GM12878 (cell line): ENCODE data around the gene CD248. TPM values are rescaled to one million over a fixed set of nuclear protein-coding genes. Genes with fewer than 3 reads are reported as not detected.

ENCODE experiments used
- ATAC-seq: fragments of 200-7000 bp; cut with Tn5 transposase; 3 replicates; pipeline ENCODE4 v1.9.1; 2020; ENCODE audit warnings: mild to moderate bottlenecking, moderate library complexity
- BruUV-seq: library from RNA; stranded (reverse); fragments of 400-500 nt; replicated peaks from 2 replicates; lab custom pipeline; 2021; lab: Mats Ljungman, UMichigan
- CTCF ChIA-PET: fragments of 300-600 bp; sonication (Branson Sonifier 250); formaldehyde crosslinking; extraction: SDS; loops from one replicate; lab custom pipeline; 2021; ENCODE audit warnings: inconsistent platforms; lab: Yijun Ruan, JAX
- POLR2A ChIA-PET: fragments of 350-600 bp; formaldehyde crosslinking; extraction: SDS; loops from one replicate; lab custom pipeline; 2021; ENCODE audit warnings: inconsistent platforms; lab: Charles Lee
- RAD21 ChIA-PET: fragments of 300-600 bp; sonication (Branson Sonifier 250); formaldehyde crosslinking; loops from one replicate; lab custom pipeline; 2023; ENCODE audit warnings: antibody characterized with exemption; ENCODE audit not compliant: unreplicated experiment; lab: Charles Lee
- SMC1A ChIA-PET: fragments of 300-600 bp; sonication (Branson Sonifier 250); formaldehyde crosslinking; loops from one replicate; lab custom pipeline; 2023; ENCODE audit not compliant: unreplicated experiment, uncharacterized antibody; lab: Charles Lee
- DNase-seq: peaks from one replicate; pipeline ENCODE4 v3.0.0-alpha.2; 2011; ENCODE audit warnings: low read depth, low spot score
- FAIRE-seq: peaks from 3 replicates; lab custom pipeline; 2011; peaks lifted over from hg19 to GRCh38; lab: Jason Lieb, UNC
- H2AFZ ChIP-seq: 2 replicates; pipeline ENCODE4 v1.6.0; 2011; ENCODE audit warnings: low read depth, low read length, control low read depth; ENCODE audit not compliant: control insufficient read depth
- H3K27ac ChIP-seq: 2 replicates; pipeline ENCODE4 v1.5.1; 2011; ENCODE audit warnings: control low read depth; ENCODE audit not compliant: control insufficient read depth, insufficient read depth
- H3K27me3 ChIP-seq, 2 experiments: replicated peaks in 1 of 2; 2 replicates each; pipeline versions ENCODE4 v1.6.0 to v1.6.1; 2011; ENCODE audit warnings: low read length in 1 of 2; ENCODE audit not compliant: control insufficient read depth in 2 of 2, insufficient read depth in 2 of 2
- H3K36me3 ChIP-seq, 2 experiments: 2 replicates each; pipeline ENCODE4 v1.5.1; 2011; ENCODE audit warnings: low read length in 1 of 2; ENCODE audit not compliant: control insufficient read depth in 2 of 2, insufficient read depth in 2 of 2
- H3K4me1 ChIP-seq: 2 replicates; pipeline ENCODE4 v1.6.1; 2011; ENCODE audit warnings: mild to moderate bottlenecking, low read length, moderate library complexity, mixed read lengths; ENCODE audit not compliant: control insufficient read depth, insufficient read depth
- H3K4me2 ChIP-seq: 2 replicates; pipeline ENCODE4 v1.6.0; 2011; ENCODE audit warnings: control low read depth; ENCODE audit not compliant: control insufficient read depth, insufficient read depth
- H3K4me3 ChIP-seq: fragments of 200-600 bp; sonication (generic); 2 replicates; pipeline ENCODE4 v1.5.1; 2016
- H3K79me2 ChIP-seq: 2 replicates; pipeline ENCODE4 v1.6.0; 2011; ENCODE audit warnings: low read length; ENCODE audit not compliant: control insufficient read depth, insufficient read depth
- H3K9ac ChIP-seq: 2 replicates; pipeline ENCODE4 v1.8.0; 2011; ENCODE audit warnings: low read length, control low read depth, mixed read lengths; ENCODE audit not compliant: control insufficient read depth, insufficient read depth
- H3K9me3 ChIP-seq: replicated peaks from 3 replicates; pipeline ENCODE4 v1.5.1; 2011; ENCODE audit warnings: mild to moderate bottlenecking, low read length; ENCODE audit not compliant: control insufficient read depth, insufficient read depth
- H4K20me1 ChIP-seq: 2 replicates; pipeline ENCODE4 v1.6.0; 2011; ENCODE audit not compliant: control insufficient read depth, insufficient read depth
- CBFB ChIP-seq: IDR thresholded peaks from 2 replicates; pipeline ENCODE4 v1.6.1; 2016; ENCODE audit warnings: antibody characterized with exemption, low read depth
- CTCF ChIP-seq, 3 experiments: IDR thresholded peaks in 2 of 3; conservative IDR thresholded peaks in 1 of 3; 2 replicates each; pipeline ENCODE4 v1.5.1; 2011; ENCODE audit warnings: low read depth in 3 of 3, low read length in 3 of 3, mild to moderate bottlenecking in 3 of 3, control low read depth in 2 of 3, moderate library complexity in 2 of 3, inconsistent platforms in 1 of 3, mixed read lengths in 1 of 3; ENCODE audit not compliant: control insufficient read depth in 2 of 3, insufficient read depth in 1 of 3; ENCODE audit errors: extremely low read depth in 1 of 3
- E2F8 ChIP-seq: fragments of 450-650 bp; IDR thresholded peaks from 2 replicates; pipeline ENCODE4 v1.6.1; 2018; ENCODE audit warnings: mild to moderate bottlenecking, low read depth, moderate library complexity; ENCODE audit not compliant: partially characterized antibody
- ELK1 ChIP-seq: IDR thresholded peaks from 2 replicates; pipeline ENCODE4 v1.6.1; 2012; ENCODE audit warnings: low read depth, low read length, improper control_type of control experiment
- GABPA ChIP-seq: IDR thresholded peaks from 2 replicates; pipeline ENCODE4 v1.6.1; 2014; ENCODE audit warnings: antibody characterized with exemption, low read depth, mild to moderate bottlenecking, inconsistent platforms
- JUNB ChIP-seq: IDR thresholded peaks from 2 replicates; pipeline ENCODE4 v1.6.1; 2016; ENCODE audit warnings: antibody characterized with exemption, mild to moderate bottlenecking
- MTA2 ChIP-seq: fragments of 450-650 bp; IDR thresholded peaks from 2 replicates; pipeline ENCODE4 v1.6.1; 2016; ENCODE audit warnings: low read depth, mild to moderate bottlenecking, moderate library complexity
- MXI1 ChIP-seq: fragments of 150-350 bp; IDR thresholded peaks from 2 replicates; pipeline ENCODE4 v1.6.1; 2011; ENCODE audit warnings: low read depth, mild to moderate bottlenecking, inconsistent platforms, low read length, improper control_type of control experiment
- MYC ChIP-seq: IDR thresholded peaks from 2 replicates; pipeline ENCODE4 v1.6.1; 2011; ENCODE audit warnings: mild to moderate bottlenecking, low read length, moderate library complexity, inconsistent platforms; ENCODE audit not compliant: insufficient read depth, insufficient replicate concordance, insufficient read length, severe bottlenecking
- NFXL1 ChIP-seq: fragments of 450-650 bp; IDR thresholded peaks from 2 replicates; pipeline ENCODE4 v1.6.1; 2017; ENCODE audit warnings: antibody characterized with exemption, mild to moderate bottlenecking, borderline replicate concordance
- NFYB ChIP-seq: IDR thresholded peaks from 2 replicates; pipeline ENCODE4 v1.6.1; 2011; ENCODE audit warnings: low read depth, mild to moderate bottlenecking, low read length, improper control_type of control experiment, moderate library complexity; ENCODE audit not compliant: insufficient read depth
- POLR2AphosphoS2 ChIP-seq: IDR thresholded peaks from 2 replicates; pipeline ENCODE4 v1.6.1; 2011; ENCODE audit warnings: low read depth, mild to moderate bottlenecking, low read length, improper control_type of control experiment, moderate library complexity
- POLR2AphosphoS5 ChIP-seq: IDR thresholded peaks from 2 replicates; pipeline ENCODE4 v1.6.1; 2011; ENCODE audit warnings: mild to moderate bottlenecking, low read length, inconsistent platforms
- RFX5 ChIP-seq: IDR thresholded peaks from 2 replicates; pipeline ENCODE4 v1.6.1; 2011; ENCODE audit warnings: low read depth, low read length, improper control_type of control experiment
- SMC3 ChIP-seq: IDR thresholded peaks from 2 replicates; pipeline ENCODE4 v1.6.1; 2011; ENCODE audit warnings: low read length, improper control_type of control experiment, borderline replicate concordance
- TARDBP ChIP-seq: IDR thresholded peaks from 2 replicates; pipeline ENCODE4 v1.6.1; 2016; ENCODE audit warnings: borderline replicate concordance
- TCF7 ChIP-seq: IDR thresholded peaks from 2 replicates; pipeline ENCODE4 v1.6.1; 2014; ENCODE audit warnings: antibody characterized with exemption, borderline replicate concordance
- ZSCAN29 ChIP-seq: fragments of 450-650 bp; IDR thresholded peaks from 2 replicates; pipeline ENCODE4 v1.6.1; 2017; ENCODE audit warnings: mild to moderate bottlenecking, moderate library complexity
- WGBS: methylation state at CpG from one replicate; pipeline ENCODE4 v1.1.6; 2016; ENCODE audit warnings: low lambda C conversion rate; ENCODE audit not compliant: insufficient replicate concordance, insufficient coverage; ENCODE audit errors: missing lambda C conversion rate; 5-methylcytosine and 5-hydroxymethylcytosine counted together
- in situ Hi-C: fragments of 300-500 bp; cut with MboI; formaldehyde crosslinking; loops from 9 replicates; pipeline ENCODE4 v1.14.3; 2018; ENCODE audit warnings: mixed read lengths
- intact Hi-C: fragments of 100-400 bp; cut with micrococcal nuclease; formaldehyde crosslinking; loops from one replicate; pipeline ENCODE4 v1.14.2; 2022; ENCODE audit not compliant: unreplicated experiment
- polyA plus RNA-seq, 11 experiments: library from polyadenylated mRNA; depleted of rRNA in 4 of 11; unstranded in 6 of 11; stranded (reverse) in 5 of 11; fragments of >200 nt; fragmentation: Nextera tagmentation in 4 of 11; fragmentation: Illumina TruSeq in 1 of 11; extraction: Ambion mirVana in 4 of 11; extraction: Trizol in 1 of 11; gene quantifications; 1 replicate in 1 of 11; 2 replicates in 10 of 11; pipeline versions ENCODE4 v1.2.1 to v1.2.3, GENCODE V29; 2011 to 2016; ENCODE audit warnings: inconsistent platforms in 2 of 11, missing spikeins in 2 of 11, low read depth in 1 of 11
- total RNA-seq, 4 experiments: library from RNA; depleted of rRNA in 3 of 4; stranded (reverse); fragments of >200 nt in 3 of 4; fragmentation: Illumina TruSeq in 1 of 4; extraction: Trizol in 1 of 4; gene quantifications; 2 replicates each; pipeline versions ENCODE4 v1.2.1 to v1.2.3, GENCODE V29; 2013 to 2021

CD248 gene
- total and polyA plus RNA-seq, 10 of the 15 experiments (the other 5 are each of a cell fraction or from before 2014, with no cell fraction given) = 0.10 to 0.21 (median 0.20) TPM; not detected in 7

- no peaks in the 10 kb centered on the region; a peak in 1 of 4 replicates for H3K36me3 ChIP-seq
- ChIA-PET CTCF (interaction anchor here (0.6 to 2.8 kb wide), 10 partner anchors 12 to 219 kb away, joined by 3 to 29 read pairs (median 3); no protein-coding TSS in a partner anchor), POLR2A (interaction anchor here (0.6 to 1.3 kb wide), 2 partner anchors 10 to 13 kb away, joined by 5 read pairs; no protein-coding TSS in a partner anchor), SMC1A (interaction anchor here (1.0 to 3.4 kb wide), 2 partner anchors 16 to 61 kb away, joined by 8 to 10 read pairs; partner anchors contain the start of gene RAB1B), RAD21 (interaction anchor here (1.1 to 2.2 kb wide), 3 partner anchors 16 to 88 kb away, joined by 3 to 11 read pairs (median 5); no protein-coding TSS in a partner anchor)
- H2AFZ ChIP-seq = no peak overlapping the region
- H3K4me3 ChIP-seq = no peak overlapping the region
- H3K9ac ChIP-seq = no peak overlapping the region
- no peaks in the 10 kb centered on the region; the same call in none of the 2 replicates for H4K20me1 ChIP-seq
- no peaks in the 10 kb centered on the region for H3K27me3 ChIP-seq
- ATAC-seq (no peak), DNase-seq (no peak), FAIRE-seq (no peak)
- intact Hi-C loops (loop anchor here (2.0 kb wide), 1 partner anchor 15 kb away; the partner anchor contains the start of gene RAB1B), in situ Hi-C loops (no loop called here)
- no peaks in the 10 kb centered on the region for H3K9me3 ChIP-seq
- no peak overlapping the region for H3K4me2 ChIP-seq
- peaks cover 13% of the 10 kb centered on the region for H3K4me1 ChIP-seq
- no TSS peak for BruUV-seq
- H3K79me2 ChIP-seq = peaks cover 11% of the 10 kb centered on the region
- H3K27ac ChIP-seq = no peak overlapping the region
- WGBS = 81% methylated on average over 10 of the region's 14 CpGs
- no peak for TF ChIP-seq NFYB
- no peak for TF ChIP-seq RFX5
- TF ChIP-seq CTCF (IDR thresholded peaks at IDR 0.05 in 2 of 3, conservative IDR thresholded peaks at IDR 0.05 in 1 of 3; ENCODE audit: control insufficient read depth in 2 of 3, extremely low read depth in 1 of 3, insufficient read depth in 1 of 3, low read depth in 3 of 3, low read length in 3 of 3) = no peak
- TF ChIP-seq MXI1 = no peak
- TF ChIP-seq ZSCAN29 = no peak
- no peak for TF ChIP-seq GABPA
- no peak for TF ChIP-seq NFXL1
- TF ChIP-seq ELK1 = no peak
- TF ChIP-seq MTA2 = no peak
- no peak for TF ChIP-seq TCF7
- no peak for TF ChIP-seq POLR2AphosphoS5
- TF ChIP-seq POLR2AphosphoS2 = no peak
- TF ChIP-seq TARDBP = no peak
- no peak for TF ChIP-seq SMC3
- no peak for TF ChIP-seq E2F8
- TF ChIP-seq MYC = no peak
- no peak for TF ChIP-seq CBFB
- TF ChIP-seq JUNB = no peak
Observed at GRCh38 chr11:66283461-66284105, 33.3 kb downstream of the CD248 start.
